Central memory CD8-positive, alpha-beta T cell (primary cell): ENCODE data around the gene VGLL3.

Source experiments
- ATAC-seq: fragments of 150-1000 bp; cut with Tn5 transposase; replicated peaks from 2 replicates; pipeline ENCODE4 v1.10.0; 2022; ENCODE audit warnings: mild to moderate bottlenecking, moderate FRiP score, moderate number of reproducible peaks; ENCODE audit not compliant: poor library complexity, severe bottlenecking; ENCODE audit errors: extremely low read depth
- DNase-seq, 2 donors: peaks; one replicate each; pipeline ENCODE4 v3.0.0; 2021; ENCODE audit warnings: low spot score in 2 of 2
- H3K27ac Mint-ChIP-seq: one replicate; pipeline ENCODE4 v1.8.0; 2022; ENCODE audit warnings: low read depth, mild to moderate bottlenecking, moderate library complexity, mixed read lengths
- H3K27me3 Mint-ChIP-seq: one replicate; pipeline ENCODE4 v1.8.0; 2022; ENCODE audit warnings: mixed read lengths
- H3K36me3 Mint-ChIP-seq: one replicate; pipeline ENCODE4 v1.8.0; 2022; ENCODE audit warnings: mild to moderate bottlenecking, moderate library complexity, mixed read lengths; ENCODE audit not compliant: insufficient read depth
- H3K4me1 Mint-ChIP-seq: one replicate; pipeline ENCODE4 v1.8.0; 2022; ENCODE audit warnings: mixed read lengths
- H3K4me3 Mint-ChIP-seq: one replicate; pipeline ENCODE4 v1.8.0; 2022; ENCODE audit warnings: mild to moderate bottlenecking, moderate library complexity, mixed read lengths
- H3K9me3 Mint-ChIP-seq: one replicate; pipeline ENCODE4 v1.8.0; 2022; ENCODE audit warnings: mixed read lengths

Gene VGLL3

GRCh38 chr3:86963611-86964010 is 27.3 kb downstream of the VGLL3 start:
- no peaks in the 10 kb centered on the region for H3K27me3 Mint-ChIP-seq
- no peaks in the 10 kb centered on the region for H3K4me1 Mint-ChIP-seq
- H3K27ac Mint-ChIP-seq, result no peak overlapping the region
- ATAC-seq, result no peak
- peaks cover 15% of the 10 kb centered on the region for H3K9me3 Mint-ChIP-seq
- no peaks in the 10 kb centered on the region for H3K36me3 Mint-ChIP-seq
- no peak overlapping the region for H3K4me3 Mint-ChIP-seq
- no peak for DNase-seq

- no peaks in the 10 kb centered on the region for H3K27me3 Mint-ChIP-seq
- H3K27ac Mint-ChIP-seq, result no peak overlapping the region
- no peak for ATAC-seq
- peaks cover 2% of the 10 kb centered on the region for H3K36me3 Mint-ChIP-seq
- H3K9me3 Mint-ChIP-seq, result peaks cover 15% of the 10 kb centered on the region
- H3K4me1 Mint-ChIP-seq, result no peaks in the 10 kb centered on the region
- no peak for DNase-seq
- H3K4me3 Mint-ChIP-seq, result no peak overlapping the region
Observed at GRCh38 chr3:86961297-86961696, 29.7 kb downstream of the VGLL3 start.

- peaks cover 9% of the 10 kb centered on the region for H3K9me3 Mint-ChIP-seq
- ATAC-seq, result no peak
Observed at GRCh38 chr3:86960550-86960949, 30.4 kb downstream of the VGLL3 start.

DNA sequence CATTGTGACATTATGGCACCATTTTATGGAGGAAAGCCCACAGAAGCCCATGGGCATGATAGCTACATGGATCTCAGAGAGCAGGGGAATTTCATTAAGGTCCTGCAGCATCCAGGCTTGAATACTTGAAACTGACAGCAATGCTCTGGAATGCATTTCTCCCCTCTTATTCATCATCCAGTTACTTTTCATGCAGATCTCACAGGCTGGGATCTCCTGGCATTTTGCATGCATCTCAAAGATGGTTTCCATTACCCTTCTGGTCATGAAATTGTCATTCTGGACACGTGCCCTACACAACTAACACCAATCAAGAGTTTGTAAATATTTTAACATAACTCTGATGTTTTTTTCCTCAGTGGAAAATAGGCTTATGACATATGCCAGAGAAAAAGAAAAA is 32.4 kb downstream of the VGLL3 start:
- Mint-ChIP-seq H3K9me3 (peaks cover 5% of the 10 kb centered on the region), H3K27ac (no peak overlapping the region), H3K4me1 (no peaks in the 10 kb centered on the region), H3K36me3 (peaks cover 2% of the 10 kb centered on the region), H3K27me3 (no peaks in the 10 kb centered on the region), H3K4me3 (no peak overlapping the region)
- ATAC-seq (no peak), DNase-seq (no peak)

More at GRCh38 chr3:86960550-86960949, 30.4 kb downstream of the VGLL3 start:
- H3K36me3 Mint-ChIP-seq, result peaks cover 2% of the 10 kb centered on the region
- no peaks in the 10 kb centered on the region for H3K27me3 Mint-ChIP-seq
- no peaks in the 10 kb centered on the region for H3K4me1 Mint-ChIP-seq
- H3K27ac Mint-ChIP-seq, result no peak overlapping the region
- no peak overlapping the region for H3K4me3 Mint-ChIP-seq
- no peak for DNase-seq

- no peak overlapping the region for H3K27ac Mint-ChIP-seq
- peaks cover 2% of the 10 kb centered on the region for H3K36me3 Mint-ChIP-seq
- no peaks in the 10 kb centered on the region for H3K4me1 Mint-ChIP-seq
- H3K4me3 Mint-ChIP-seq, result no peak overlapping the region
- ATAC-seq (no peak), DNase-seq (no peak)
- H3K27me3 Mint-ChIP-seq, result no peaks in the 10 kb centered on the region
- H3K9me3 Mint-ChIP-seq, result peaks cover 5% of the 10 kb centered on the region
Observed at GRCh38 chr3:86954747-86955146, 36.2 kb downstream of the VGLL3 start.

DNA sequence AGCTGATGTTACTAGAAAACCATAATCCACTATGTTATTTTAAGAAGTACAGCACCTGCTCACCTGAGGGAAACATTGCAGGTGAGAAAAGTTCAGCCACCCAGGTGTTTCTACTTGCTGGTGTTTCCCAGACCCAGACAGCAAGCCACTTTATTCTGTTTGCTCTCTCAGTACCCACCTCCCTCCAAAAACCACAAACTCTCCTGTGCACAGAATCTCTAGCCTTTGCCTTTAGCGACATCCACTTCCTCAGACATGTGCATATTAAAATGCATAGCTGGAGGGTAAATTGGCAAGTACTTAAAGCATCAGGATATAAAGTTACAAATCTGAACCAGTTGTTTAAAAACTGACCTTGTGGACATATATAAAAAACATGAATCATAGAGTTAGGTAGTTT is 36.7 kb downstream of the VGLL3 start:
- Mint-ChIP-seq H3K4me3 (no peak overlapping the region), H3K4me1 (no peaks in the 10 kb centered on the region), H3K9me3 (peaks cover 5% of the 10 kb centered on the region), H3K36me3 (peaks cover 2% of the 10 kb centered on the region), H3K27me3 (no peaks in the 10 kb centered on the region), H3K27ac (no peak overlapping the region)
- ATAC-seq (no peak), DNase-seq (no peak)

DNA sequence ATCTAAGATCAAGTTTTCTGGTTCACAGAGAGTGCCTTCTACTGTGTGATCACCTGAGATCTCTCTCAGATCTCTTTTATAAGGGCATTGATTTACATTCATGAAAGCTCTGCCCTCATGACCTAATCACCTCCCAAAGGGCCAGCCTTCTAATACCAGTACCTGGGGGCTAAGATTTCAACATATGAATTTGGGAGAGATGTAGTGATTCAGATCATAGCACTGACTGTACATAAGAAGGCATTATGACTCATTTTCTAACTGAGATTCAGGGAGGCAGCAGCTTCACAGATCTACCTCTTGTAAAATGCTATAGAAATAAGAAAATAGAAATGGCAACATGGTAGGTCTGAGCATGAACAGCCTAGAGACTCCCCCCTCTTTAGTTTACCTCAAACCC is 39.6 kb downstream of the VGLL3 start:
- no peak overlapping the region for H3K4me3 Mint-ChIP-seq
- ATAC-seq (no peak), DNase-seq (no peak)
- H3K27ac Mint-ChIP-seq, result no peak overlapping the region
- H3K27me3 Mint-ChIP-seq, result no peaks in the 10 kb centered on the region
- H3K36me3 Mint-ChIP-seq, result no peaks in the 10 kb centered on the region
- no peaks in the 10 kb centered on the region for H3K4me1 Mint-ChIP-seq
- H3K9me3 Mint-ChIP-seq, result no peaks in the 10 kb centered on the region

DNA sequence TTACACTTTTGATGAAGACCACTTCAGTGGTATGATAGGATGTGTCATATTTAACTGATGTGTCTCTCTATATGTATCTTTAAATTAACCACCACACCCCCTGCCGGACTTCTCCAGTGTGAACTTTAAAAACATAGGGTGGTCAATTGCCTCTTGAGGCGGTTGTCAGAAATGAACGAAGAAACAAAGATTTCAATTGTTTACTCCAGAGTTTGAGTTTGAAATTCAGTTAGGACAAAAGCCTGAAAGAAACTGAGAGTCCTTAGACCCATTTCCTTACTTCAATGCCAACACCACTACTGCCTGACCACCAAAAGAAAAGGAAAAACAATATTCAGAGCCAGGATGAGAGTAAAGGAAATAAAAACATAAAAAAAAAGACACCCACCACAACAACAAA is 40.2 kb downstream of the VGLL3 start:
- H3K27ac Mint-ChIP-seq, result no peak overlapping the region
- no peak overlapping the region for H3K4me3 Mint-ChIP-seq
- H3K9me3 Mint-ChIP-seq, result no peaks in the 10 kb centered on the region
- ATAC-seq, result no peak
- H3K36me3 Mint-ChIP-seq, result no peaks in the 10 kb centered on the region
- H3K27me3 Mint-ChIP-seq, result no peaks in the 10 kb centered on the region
- DNase-seq, result no peak
- no peaks in the 10 kb centered on the region for H3K4me1 Mint-ChIP-seq

- Mint-ChIP-seq H3K9me3 (no peaks in the 10 kb centered on the region), H3K4me1 (no peaks in the 10 kb centered on the region), H3K36me3 (no peaks in the 10 kb centered on the region), H3K27ac (no peak overlapping the region), H3K27me3 (no peaks in the 10 kb centered on the region), H3K4me3 (no peak overlapping the region)
- DNase-seq (no peak), ATAC-seq (no peak)
Observed at GRCh38 chr3:86949850-86950249, 41.1 kb downstream of the VGLL3 start.

GRCh38 chr3:86948822-86949221 is 42.1 kb downstream of the VGLL3 start:
- no peaks in the 10 kb centered on the region for H3K4me1 Mint-ChIP-seq
- H3K27ac Mint-ChIP-seq, result no peak overlapping the region
- ATAC-seq, result no peak
- DNase-seq, result no peak
- H3K36me3 Mint-ChIP-seq, result no peaks in the 10 kb centered on the region
- H3K4me3 Mint-ChIP-seq, result no peak overlapping the region
- H3K9me3 Mint-ChIP-seq, result no peaks in the 10 kb centered on the region
- H3K27me3 Mint-ChIP-seq, result no peaks in the 10 kb centered on the region

DNA sequence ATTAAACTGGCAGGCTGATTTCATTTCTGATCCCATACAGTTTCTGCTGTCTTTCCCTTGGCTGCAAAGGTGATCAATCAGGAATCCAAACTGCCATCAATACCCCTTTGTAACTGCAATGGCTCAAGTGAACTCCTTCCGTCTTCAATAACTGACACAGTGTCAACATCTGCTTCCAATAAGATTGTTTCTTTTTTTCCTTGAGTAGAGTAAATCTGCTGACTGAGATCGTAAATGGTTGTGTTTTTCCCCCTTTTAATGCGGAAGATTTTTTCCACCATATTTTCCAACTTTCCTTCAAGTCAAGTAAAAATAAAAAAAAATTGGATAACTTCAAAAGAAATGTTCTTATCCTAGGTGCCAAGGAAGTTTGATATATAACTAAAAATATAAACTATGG is 48.7 kb downstream of the VGLL3 start:
- Mint-ChIP-seq H3K36me3 (no peaks in the 10 kb centered on the region), H3K4me1 (no peaks in the 10 kb centered on the region), H3K27me3 (no peaks in the 10 kb centered on the region), H3K9me3 (peaks cover 11% of the 10 kb centered on the region), H3K4me3 (no peak overlapping the region), H3K27ac (no peak overlapping the region)
- no peak for ATAC-seq
- no peak for DNase-seq

DNA sequence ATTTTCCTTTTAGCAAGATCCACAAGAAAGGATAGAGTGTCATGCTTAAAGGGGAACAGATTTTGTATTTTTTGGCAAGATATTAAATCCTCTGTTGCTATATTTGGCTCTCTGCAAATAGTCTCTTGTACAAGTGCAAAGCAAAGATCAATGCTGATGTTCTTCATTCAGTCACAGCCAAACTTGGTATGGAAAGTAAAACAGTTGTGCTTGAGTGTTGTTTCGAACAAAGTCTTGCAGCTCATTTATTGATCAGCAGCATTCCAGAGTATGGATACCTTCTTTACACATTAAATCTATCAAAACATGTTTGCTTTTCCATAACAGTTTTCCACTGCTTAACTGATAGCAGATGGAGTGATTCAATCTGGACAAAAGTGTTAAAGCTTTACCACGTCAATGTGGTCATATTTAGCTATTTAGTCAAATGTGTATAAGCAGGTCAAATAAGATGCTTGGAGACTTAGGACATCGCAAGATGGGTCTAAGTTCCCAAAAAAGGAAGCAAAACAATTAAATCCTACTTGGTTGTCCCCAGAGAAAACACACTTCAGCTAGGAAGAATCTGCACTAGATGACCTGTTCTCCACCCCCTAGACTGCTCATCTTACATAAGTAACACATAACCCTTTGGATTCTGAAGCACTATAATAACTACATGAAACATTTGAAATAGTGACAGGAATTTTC is 52.4 kb downstream of the VGLL3 start:
- no peaks in the 10 kb centered on the region for H3K27me3 Mint-ChIP-seq
- H3K4me1 Mint-ChIP-seq, result no peaks in the 10 kb centered on the region
- no peak for DNase-seq
- no peaks in the 10 kb centered on the region for H3K36me3 Mint-ChIP-seq
- no peak for ATAC-seq
- H3K27ac Mint-ChIP-seq, result no peak overlapping the region
- peaks cover 17% of the 10 kb centered on the region for H3K9me3 Mint-ChIP-seq
- no peak overlapping the region for H3K4me3 Mint-ChIP-seq

DNA sequence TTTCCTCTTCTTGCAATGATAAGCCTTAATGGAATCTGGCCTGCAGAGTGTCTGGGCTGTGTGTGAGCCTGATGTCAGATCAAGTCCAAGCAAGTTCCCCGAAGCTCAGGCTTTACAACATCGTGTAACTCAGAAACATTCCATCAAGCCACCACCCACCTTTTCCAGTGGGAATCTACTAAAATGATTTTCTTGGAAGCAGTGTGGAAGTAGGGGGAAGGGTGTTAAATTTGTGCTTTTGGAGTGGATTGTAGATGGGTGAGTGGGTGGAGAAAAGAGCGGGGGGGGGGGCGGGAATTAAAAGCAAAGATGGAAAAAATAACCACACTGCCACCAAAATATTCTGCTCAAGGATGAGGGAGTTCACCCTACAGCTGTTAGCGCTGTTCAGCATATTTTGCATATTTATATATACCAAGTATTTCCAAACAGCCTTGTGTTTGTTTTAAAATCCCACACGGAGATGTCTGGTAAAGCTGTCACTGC is 53.6 kb downstream of the VGLL3 start:
- Mint-ChIP-seq H3K4me1 (no peaks in the 10 kb centered on the region), H3K27ac (no peak overlapping the region), H3K27me3 (no peaks in the 10 kb centered on the region), H3K36me3 (no peaks in the 10 kb centered on the region), H3K9me3 (peaks cover 16% of the 10 kb centered on the region), H3K4me3 (no peak overlapping the region)
- ATAC-seq (no peak), DNase-seq (no peak)
